Measurements from ENCODE around the gene SMARCC2. TPM values are rescaled to one million over a fixed set of nuclear protein-coding genes. Genes with fewer than 3 reads are reported as not detected.

Gene SMARCC2
- total RNA-seq, 1 experiment from 2014 or later: 38.4 TPM

DNA sequence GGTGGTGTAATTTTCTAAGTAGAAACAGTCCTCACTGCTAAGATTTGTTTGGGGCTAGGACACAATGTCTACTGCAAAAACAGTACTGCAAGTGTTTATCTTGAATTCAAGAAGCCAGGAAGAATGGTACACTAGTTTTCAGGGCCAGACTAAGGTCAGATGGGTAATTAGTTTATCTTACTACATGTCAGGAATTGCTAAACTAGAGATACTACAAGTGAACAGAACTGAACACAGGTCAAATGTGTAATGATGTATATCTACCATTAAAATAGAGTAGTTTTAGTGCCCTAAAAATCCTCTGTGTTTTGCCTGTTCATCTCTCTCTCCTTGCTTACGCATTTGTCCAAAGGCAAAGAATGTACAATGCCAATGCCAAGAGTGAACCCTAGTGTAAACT is 75.2 kb downstream of the SMARCC2 start:
- intact Hi-C loops (cut with micrococcal nuclease): no loop called here
- Histone ChIP-seq H3K4me2 (ENCODE audit: low read length) (no peak overlapping the region), H3K4me1 (ENCODE audit: insufficient read depth, low read length) (peaks cover 11% of the 10 kb centered on the region), H3K9me2 (replicated peaks; ENCODE audit: low read length) (no peaks in the 10 kb centered on the region), H3K27ac (ENCODE audit: low read length) (no peak overlapping the region), H3K9me3 (ENCODE audit: low read length) (no peaks in the 10 kb centered on the region), H3K27me3 (ENCODE audit: low read length) (no peaks in the 10 kb centered on the region), H2AFZ (ENCODE audit: low read length) (no peak overlapping the region), H4K20me1 (ENCODE audit: low read length) (no peaks in the 10 kb centered on the region), H3K36me3 (ENCODE audit: low read depth, low read length) (peaks cover 45% of the 10 kb centered on the region), H3K79me2 (ENCODE audit: low read length) (peaks cover 19% of the 10 kb centered on the region), H3F3A (ENCODE audit: low read length, unreplicated experiment) (peaks cover 8% of the 10 kb centered on the region), H3K9ac (ENCODE audit: low read length) (no peak overlapping the region), H3K4me3 (ENCODE audit: low read length) (no peak overlapping the region)
- CTCF ChIA-PET: no interaction called here
- POLR2A ChIA-PET (ENCODE audit: unreplicated experiment): no interaction called here
- TF ChIP-seq EZH2phosphoT487 (IDR thresholded peaks at IDR 0.05; ENCODE audit: borderline replicate concordance, low read length): no peak
- ATAC-seq: no peak
- no TSS peak for BruUV-seq (replicated peaks)
- DNase-seq: no peak

Other genes starting within 250 kb of the SMARCC2 start
- 0.35 and 2.0 TPM in 2 replicates for gene PMEL, start 223.4 kb downstream of the SMARCC2 start, total RNA-seq (2014; rRNA removed)
- 63.0 and 68.2 TPM in 2 replicates for gene CDK2, start 222.7 kb downstream of the SMARCC2 start, total RNA-seq (2014; rRNA removed)
- gene RAB5B, start 215.4 kb downstream of the SMARCC2 start, total RNA-seq (2014; rRNA removed): 48.8 and 50.6 TPM in 2 replicates
- 18.0 and 33.9 TPM in 2 replicates for gene SUOX, start 192.2 kb downstream of the SMARCC2 start, total RNA-seq (2014; rRNA removed)
- gene IKZF4, start 168.4 kb downstream of the SMARCC2 start, total RNA-seq (2014; rRNA removed): 1.0 and 2.8 TPM in 2 replicates
- gene RPS26, start 147.6 kb downstream of the SMARCC2 start, total RNA-seq (2014; rRNA removed): 183 and 320 TPM in 2 replicates
- 28.0 and 40.6 TPM in 2 replicates for gene ERBB3, start 109.3 kb downstream of the SMARCC2 start, total RNA-seq (2014; rRNA removed)
- 391 and 406 TPM in 2 replicates for gene PA2G4, start 84.9 kb downstream of the SMARCC2 start, total RNA-seq (2014; rRNA removed)
- gene RPL41, start 72.8 kb downstream of the SMARCC2 start, total RNA-seq (2014; rRNA removed): 3,106 and 3,551 TPM in 2 replicates
- gene ZC3H10, start 71.2 kb downstream of the SMARCC2 start, total RNA-seq (2014; rRNA removed): 4.8 and 5.6 TPM in 2 replicates
- 120 and 176 TPM in 2 replicates for gene ESYT1, start 61.2 kb downstream of the SMARCC2 start, total RNA-seq (2014; rRNA removed)
- 153 and 178 TPM in 2 replicates for gene MYL6B, start 36.9 kb downstream of the SMARCC2 start, total RNA-seq (2014; rRNA removed)
- gene MYL6, start 31.1 kb downstream of the SMARCC2 start, total RNA-seq (2014; rRNA removed): 1,385 and 1,597 TPM in 2 replicates
- 43.9 and 52.1 TPM in 2 replicates for gene RNF41, start 32.4 kb upstream of the SMARCC2 start, total RNA-seq (2014; rRNA removed)
- gene NABP2, start 34.9 kb upstream of the SMARCC2 start, total RNA-seq (2014; rRNA removed): 91.6 and 98.6 TPM in 2 replicates
- gene SLC39A5, start 40.6 kb upstream of the SMARCC2 start, total RNA-seq (2014; rRNA removed): 0.18 TPM in 1 of 2 replicates, not detected in the other
- 19.1 and 26.7 TPM in 2 replicates for gene ANKRD52, start 68.9 kb upstream of the SMARCC2 start, total RNA-seq (2014; rRNA removed)
- gene COQ10A, start 77.5 kb upstream of the SMARCC2 start, total RNA-seq (2014; rRNA removed): 9.2 and 9.8 TPM in 2 replicates
- 182 and 199 TPM in 2 replicates for gene CS, start 110.8 kb upstream of the SMARCC2 start, total RNA-seq (2014; rRNA removed)
- 109 and 162 TPM in 2 replicates for gene CNPY2, start 126.5 kb upstream of the SMARCC2 start, total RNA-seq (2014; rRNA removed)
- gene PAN2, start 144.5 kb upstream of the SMARCC2 start, total RNA-seq (2014; rRNA removed): 15.3 and 27.1 TPM in 2 replicates
- 17.5 and 18.2 TPM in 2 replicates for gene IL23A, start 149.4 kb upstream of the SMARCC2 start, total RNA-seq (2014; rRNA removed)
- gene STAT2, start 170.6 kb upstream of the SMARCC2 start, total RNA-seq (2014; rRNA removed): 68.8 and 73.1 TPM in 2 replicates
- not detected in 2 replicates for gene APOF, start 173.4 kb upstream of the SMARCC2 start, total RNA-seq (2014; rRNA removed)